ENCODE results near the gene RNGTT. TPM values are rescaled to one million over a fixed set of nuclear protein-coding genes. Genes with fewer than 3 reads are reported as not detected.

RNGTT gene
- total and polyA plus RNA-seq, 8 donors: 1.8 to 31.6 (median 5.8) TPM

DNA sequence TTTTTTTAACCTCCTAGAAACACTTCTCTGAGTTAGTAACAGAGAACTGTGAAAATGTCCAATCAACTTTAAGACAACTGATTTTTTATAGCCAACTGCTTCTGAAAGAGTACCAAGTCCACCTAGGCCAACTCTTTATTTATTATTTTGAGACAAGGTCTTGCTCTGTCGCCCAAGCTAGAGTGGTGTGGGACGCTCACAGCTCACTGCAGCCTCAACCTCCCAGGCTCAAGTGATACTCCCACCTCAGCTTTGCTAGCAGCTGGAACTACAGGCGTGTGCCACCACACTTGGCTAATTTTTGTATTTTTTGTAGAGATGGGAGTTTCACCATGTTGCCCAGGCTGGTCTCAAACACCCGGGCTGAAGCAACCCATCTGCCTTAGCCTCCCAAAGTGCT lies 331.6 kb downstream of the RNGTT start:
- no peak for TF ChIP-seq POLR2AphosphoS5 (IDR thresholded peaks at IDR 0.05)
- TF ChIP-seq, protein P1, sequence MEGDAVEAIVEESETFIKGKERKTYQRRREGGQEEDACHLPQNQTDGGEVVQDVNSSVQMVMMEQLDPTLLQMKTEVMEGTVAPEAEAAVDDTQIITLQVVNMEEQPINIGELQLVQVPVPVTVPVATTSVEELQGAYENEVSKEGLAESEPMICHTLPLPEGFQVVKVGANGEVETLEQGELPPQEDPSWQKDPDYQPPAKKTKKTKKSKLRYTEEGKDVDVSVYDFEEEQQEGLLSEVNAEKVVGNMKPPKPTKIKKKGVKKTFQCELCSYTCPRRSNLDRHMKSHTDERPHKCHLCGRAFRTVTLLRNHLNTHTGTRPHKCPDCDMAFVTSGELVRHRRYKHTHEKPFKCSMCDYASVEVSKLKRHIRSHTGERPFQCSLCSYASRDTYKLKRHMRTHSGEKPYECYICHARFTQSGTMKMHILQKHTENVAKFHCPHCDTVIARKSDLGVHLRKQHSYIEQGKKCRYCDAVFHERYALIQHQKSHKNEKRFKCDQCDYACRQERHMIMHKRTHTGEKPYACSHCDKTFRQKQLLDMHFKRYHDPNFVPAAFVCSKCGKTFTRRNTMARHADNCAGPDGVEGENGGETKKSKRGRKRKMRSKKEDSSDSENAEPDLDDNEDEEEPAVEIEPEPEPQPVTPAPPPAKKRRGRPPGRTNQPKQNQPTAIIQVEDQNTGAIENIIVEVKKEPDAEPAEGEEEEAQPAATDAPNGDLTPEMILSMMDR (IDR thresholded peaks at IDR 0.05): no peak
- TF ChIP-seq POLR2A (IDR thresholded peaks at IDR 0.05): no peak
- TF ChIP-seq EP300 (IDR thresholded peaks at IDR 0.05): no peak
- Histone ChIP-seq H3K27me3 (no peaks in the 10 kb centered on the region), H3K4me3 (no peak overlapping the region), H3K27ac (no peak overlapping the region), H3K36me3 (no peaks in the 10 kb centered on the region), H3K9me3 (no peaks in the 10 kb centered on the region), H3K4me1 (no peaks in the 10 kb centered on the region)
- intact Hi-C loops (cut with DNase I; ENCODE audit: low total_unique reads): no loop called here
- DNase-seq: no peak
- WGBS, 5 donors: 89 to 96% (median 94%) methylated on average over 4 of the region's 4 CpGs

DNA sequence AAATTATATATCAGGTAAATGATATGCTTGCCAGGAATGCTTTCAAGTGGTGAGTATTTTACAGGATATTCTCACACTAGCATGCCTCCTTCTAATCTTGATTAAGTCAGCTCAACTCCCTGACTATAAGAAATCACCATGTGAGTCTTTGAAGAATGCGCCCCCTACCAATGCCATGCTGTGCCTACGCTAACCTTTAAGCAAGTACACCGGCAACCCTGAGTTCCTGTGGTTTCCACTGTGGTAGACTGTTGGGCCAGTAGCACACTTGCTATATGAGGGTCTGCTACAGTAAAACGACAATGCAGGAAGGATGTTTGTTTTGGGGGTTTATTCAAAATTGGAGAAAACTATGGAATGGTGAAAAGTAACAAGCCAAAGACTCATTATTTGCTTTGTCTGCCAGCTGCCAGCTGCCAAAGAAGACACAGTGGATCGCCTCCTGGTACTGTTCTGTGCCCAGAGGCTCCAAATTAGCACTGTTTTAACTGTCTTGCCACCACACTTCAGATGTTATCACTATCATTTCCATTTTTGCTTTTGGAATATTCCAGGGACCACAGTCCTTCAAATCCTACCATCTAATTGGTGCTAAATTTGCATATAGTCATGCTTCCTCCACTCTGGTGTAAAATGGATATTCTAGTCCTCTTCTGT lies 333.5 kb downstream of the RNGTT start:
- Histone ChIP-seq H3K4me3 (no peak overlapping the region), H3K27ac (no peak overlapping the region), H3K9me3 (no peaks in the 10 kb centered on the region), H3K36me3 (no peaks in the 10 kb centered on the region), H3K27me3 (no peaks in the 10 kb centered on the region), H3K4me1 (no peaks in the 10 kb centered on the region)
- WGBS, 5 donors: 67 to 89% (median 75%) methylated on average over 5 of the region's 5 CpGs
- TF ChIP-seq, protein P1 (IDR thresholded peaks at IDR 0.05): no peak
- no peak for TF ChIP-seq EP300 (IDR thresholded peaks at IDR 0.05)
- TF ChIP-seq POLR2AphosphoS5 (IDR thresholded peaks at IDR 0.05): no peak
- no peak for TF ChIP-seq POLR2A (IDR thresholded peaks at IDR 0.05)
- DNase-seq: peak in 1 of 2 donors; percentile 18
- intact Hi-C loops (cut with DNase I; ENCODE audit: low total_unique reads): no loop called here

DNA sequence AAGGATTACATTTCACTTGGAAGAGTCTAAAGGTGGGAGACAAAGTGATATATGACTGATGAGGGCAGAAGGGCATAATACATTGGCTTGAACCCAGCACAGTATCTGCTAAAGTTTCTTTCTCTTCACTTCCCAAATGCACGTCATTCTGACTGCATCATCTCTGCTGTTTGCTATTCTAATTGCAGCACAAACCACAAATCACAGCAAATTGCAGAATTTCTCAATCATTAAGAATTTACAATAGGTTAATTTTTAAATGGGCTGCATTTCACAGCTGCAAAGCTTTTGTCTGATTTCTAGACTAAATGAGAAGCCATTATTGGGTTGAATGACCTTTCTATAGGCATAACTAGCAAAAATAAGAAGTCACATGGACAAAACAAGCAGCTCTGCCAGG lies 337.0 kb downstream of the RNGTT start:
- Histone ChIP-seq H3K27me3 (no peaks in the 10 kb centered on the region), H3K9me3 (no peaks in the 10 kb centered on the region), H3K27ac (no peak overlapping the region), H3K36me3 (no peaks in the 10 kb centered on the region), H3K4me1 (no peaks in the 10 kb centered on the region), H3K4me3 (no peak overlapping the region)
- TF ChIP-seq POLR2A (IDR thresholded peaks at IDR 0.05) (no peak), EP300 (IDR thresholded peaks at IDR 0.05) (no peak), POLR2AphosphoS5 (IDR thresholded peaks at IDR 0.05) (no peak)
- TF ChIP-seq, protein P1 (IDR thresholded peaks at IDR 0.05): no peak
- WGBS, 5 donors: 71 to 84% (median 73%) methylated on average over 1 of the region's 1 CpG
- intact Hi-C loops (cut with DNase I; ENCODE audit: low total_unique reads): no loop called here
- no peak for DNase-seq

DNA sequence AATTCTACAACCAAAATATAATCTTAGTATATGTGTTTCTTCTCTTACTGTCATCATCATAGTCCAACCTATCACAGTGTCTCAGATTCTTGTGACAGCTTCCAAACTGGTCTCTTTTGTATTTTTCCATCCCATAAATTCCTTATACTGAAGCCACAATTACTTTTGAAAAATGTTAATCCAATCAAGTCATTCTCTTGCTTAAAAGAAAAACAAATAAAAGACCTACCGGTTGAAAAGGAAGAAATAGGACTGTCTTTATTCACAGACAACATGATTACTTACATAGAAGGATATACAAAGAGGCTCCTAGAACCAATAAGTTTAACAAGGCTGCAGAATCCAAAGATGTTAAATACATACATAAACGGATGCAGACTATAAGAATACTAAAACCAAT lies 339.9 kb downstream of the RNGTT start:
- H3K27ac ChIP-seq: no peak overlapping the region
- H3K36me3 ChIP-seq: no peaks in the 10 kb centered on the region
- no peak for DNase-seq
- intact Hi-C loops (cut with DNase I; ENCODE audit: low total_unique reads): no loop called here
- H3K4me3 ChIP-seq: no peak overlapping the region
- no peaks in the 10 kb centered on the region for H3K4me1 ChIP-seq
- 90 to 95% (median 93%) methylated on average over 2 of the region's 2 CpGs for WGBS, 5 donors
- TF ChIP-seq, protein P1 (IDR thresholded peaks at IDR 0.05): no peak
- TF ChIP-seq POLR2AphosphoS5 (IDR thresholded peaks at IDR 0.05): no peak
- no peak for TF ChIP-seq EP300 (IDR thresholded peaks at IDR 0.05)
- no peak for TF ChIP-seq POLR2A (IDR thresholded peaks at IDR 0.05)
- H3K9me3 ChIP-seq: no peaks in the 10 kb centered on the region
- H3K27me3 ChIP-seq: no peaks in the 10 kb centered on the region
